Germinal center (tissue), 1 donor: Measurements from ENCODE around the gene PNMT.
"Not testable (repeated sequence)": the region's sequence is repeated elsewhere in the genome, so short reads cannot be mapped to it uniquely, and the experiment has no call there.

Source experiments
- DNase-seq: peaks from one replicate; pipeline ENCODE4 v3.0.0; 2012; ENCODE audit warnings: mixed read lengths, low spot score

The PNMT gene

DNA sequence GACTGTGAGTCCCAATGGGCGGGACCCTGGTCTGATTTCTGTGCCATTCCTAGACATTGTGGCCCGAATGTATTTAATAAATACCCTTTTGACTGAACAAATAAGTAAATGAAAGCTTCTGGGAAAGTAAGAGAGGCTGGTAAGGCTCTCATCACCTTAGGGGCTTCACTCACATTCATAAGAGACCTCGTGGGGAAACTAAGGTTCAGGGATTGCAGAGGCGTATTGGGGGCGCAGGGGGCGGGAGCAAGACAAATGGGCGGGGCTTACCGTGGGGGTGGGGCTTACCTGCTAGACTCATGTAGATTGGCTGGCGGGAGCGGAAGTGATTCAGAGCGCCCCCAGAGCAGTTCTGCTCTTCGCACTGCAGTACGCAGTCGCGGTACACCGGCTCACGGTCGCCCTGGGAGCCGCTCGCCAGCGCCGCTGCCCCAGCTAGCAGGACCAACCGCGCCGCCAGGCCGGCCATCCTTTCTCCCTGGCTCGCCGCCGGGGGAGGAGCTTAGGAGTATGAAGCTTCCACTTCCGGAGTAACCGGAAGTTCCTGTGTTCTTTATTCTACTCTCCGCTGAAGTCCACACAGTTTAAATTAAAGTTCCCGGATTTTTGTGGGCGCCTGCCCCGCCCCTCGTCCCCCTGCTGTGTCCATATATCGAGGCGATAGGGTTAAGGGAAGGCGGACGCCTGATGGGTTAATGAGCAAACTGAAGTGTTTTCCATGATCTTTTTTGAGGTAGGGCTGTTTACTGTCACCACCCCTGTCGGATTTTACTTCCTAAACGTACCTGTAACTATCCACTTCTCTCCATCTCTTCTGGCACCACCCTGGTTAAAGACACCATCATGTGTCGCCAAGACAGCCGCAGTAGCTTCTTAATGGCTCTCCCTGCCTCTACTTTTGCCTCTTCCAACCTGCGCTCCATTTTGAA is 19.6 kb downstream of the PNMT start, which contains the start of gene PGAP3:
Gene PGAP3 (minus strand): TSS at position 512 of the 929 bp plus-strand sequence. CDS start 43 bp downstream, at position 469.
- DNase-seq: peak; percentile 95

DNA sequence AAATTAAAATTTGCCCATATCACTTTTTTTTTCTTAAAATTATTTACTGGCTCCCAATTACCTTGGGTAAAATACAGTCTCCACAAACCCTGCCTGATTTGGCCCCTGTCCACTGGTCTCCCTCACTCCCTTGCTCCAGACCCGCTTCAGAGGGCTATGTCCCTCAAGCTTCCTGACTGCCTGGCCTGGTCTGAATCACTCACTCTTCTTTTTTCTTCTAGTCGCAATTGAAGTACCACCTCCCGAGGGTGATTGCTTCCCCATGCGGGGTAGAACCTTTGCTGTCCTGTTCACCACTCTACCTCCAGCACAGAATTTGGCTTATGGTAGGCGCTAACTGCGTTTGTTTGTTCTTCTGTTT is 20.2 kb downstream of the PNMT start:
- no peak for DNase-seq

DNA sequence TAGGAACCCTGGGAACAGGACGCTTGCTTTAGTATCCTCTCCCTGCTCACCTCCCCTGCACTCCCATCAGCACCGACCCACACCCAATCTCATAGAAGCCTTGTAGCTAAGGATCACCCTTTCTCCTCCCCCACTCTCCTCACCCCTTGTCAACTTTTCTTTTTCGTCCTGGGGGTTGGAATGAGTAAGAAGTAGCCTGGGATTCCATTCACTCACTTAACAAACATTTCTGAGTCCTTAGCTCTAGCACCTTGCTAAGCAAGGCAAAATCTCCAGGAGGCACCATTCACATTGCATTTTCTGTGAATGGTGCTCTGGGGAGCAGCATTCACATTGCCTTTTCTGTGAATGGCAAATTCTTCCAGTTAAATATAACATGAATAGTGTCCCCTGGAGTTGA is 20.7 kb downstream of the PNMT start:
- no peak for DNase-seq

DNA sequence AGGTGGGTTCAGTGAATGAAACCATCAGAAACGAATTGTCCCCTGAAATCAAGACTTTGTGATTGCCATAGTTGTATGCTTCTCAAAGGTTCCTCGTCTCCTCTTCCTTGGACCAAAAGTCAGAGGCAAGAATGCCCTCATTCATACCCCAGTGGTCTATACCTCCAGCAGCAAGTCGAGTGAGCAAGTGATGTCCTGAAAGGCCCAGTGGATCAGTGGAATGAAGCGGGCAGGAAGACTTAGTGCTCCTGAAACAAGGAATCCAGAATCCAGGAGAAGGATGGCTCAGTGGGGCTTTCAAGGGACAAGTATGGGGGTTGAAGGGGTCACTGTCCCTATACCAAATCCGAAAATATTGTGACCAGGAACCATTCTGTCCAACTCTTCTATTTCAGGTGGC is 26.3 kb downstream of the PNMT start:
- no peak for DNase-seq

DNA sequence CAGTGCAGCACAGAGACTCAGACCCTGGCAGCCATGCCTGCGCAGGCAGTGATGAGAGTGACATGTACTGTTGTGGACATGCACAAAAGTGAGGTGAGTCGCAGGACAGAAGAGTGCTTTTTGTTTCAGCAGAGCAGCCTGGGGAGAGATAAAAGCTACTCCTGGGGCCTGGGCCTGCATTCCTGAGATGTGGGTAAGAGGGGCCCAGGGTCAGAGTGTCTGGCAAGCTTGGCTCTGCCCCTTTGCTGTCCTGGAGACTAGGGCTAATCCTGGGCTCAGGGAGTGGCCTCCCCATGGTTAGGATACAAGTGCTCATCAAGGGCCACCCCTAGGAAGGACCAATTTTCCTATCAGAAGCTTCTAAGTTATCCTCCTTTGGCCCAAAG is 26.8 kb downstream of the PNMT start:
- no peak for DNase-seq

DNA sequence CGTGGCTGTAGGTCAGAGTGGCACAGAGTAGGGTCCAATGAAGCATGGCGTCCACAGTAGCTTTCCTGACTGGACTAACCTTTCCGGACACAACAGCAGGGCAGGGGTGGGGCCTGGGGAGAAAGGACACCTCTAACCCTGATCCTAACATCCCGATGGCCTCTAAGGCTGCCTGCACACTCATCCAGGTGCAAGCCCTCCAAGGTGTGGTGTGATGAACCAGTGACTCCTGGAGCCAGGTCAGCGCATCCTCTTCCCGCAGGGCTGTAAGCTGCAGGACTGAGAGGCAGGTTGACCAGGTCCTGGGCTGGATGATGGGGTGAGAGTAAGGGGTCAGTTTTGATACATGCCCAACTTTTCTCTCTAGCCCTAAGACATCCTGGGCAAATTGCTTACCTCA is 28.5 kb downstream of the PNMT start:
- no peak for DNase-seq

DNA sequence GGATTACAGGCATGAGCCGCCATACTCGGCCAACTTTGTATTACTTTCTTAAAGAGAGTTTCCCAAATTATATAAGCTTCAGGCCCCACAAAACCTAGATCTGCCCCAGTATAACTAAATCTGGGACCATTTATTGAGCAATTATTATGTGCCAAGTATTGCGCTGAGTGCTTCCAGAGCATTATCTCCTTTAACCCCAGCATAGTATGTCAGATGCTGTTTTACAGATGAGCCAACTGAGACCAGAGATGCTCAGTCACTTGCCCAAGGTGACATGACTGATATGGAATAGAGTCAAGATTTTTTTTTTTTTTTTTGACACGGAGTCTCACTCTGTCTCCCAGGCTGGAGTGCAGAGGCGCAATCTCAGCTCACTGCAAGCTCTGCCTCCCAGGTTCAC is 29.7 kb downstream of the PNMT start:
- no peak for DNase-seq

DNA sequence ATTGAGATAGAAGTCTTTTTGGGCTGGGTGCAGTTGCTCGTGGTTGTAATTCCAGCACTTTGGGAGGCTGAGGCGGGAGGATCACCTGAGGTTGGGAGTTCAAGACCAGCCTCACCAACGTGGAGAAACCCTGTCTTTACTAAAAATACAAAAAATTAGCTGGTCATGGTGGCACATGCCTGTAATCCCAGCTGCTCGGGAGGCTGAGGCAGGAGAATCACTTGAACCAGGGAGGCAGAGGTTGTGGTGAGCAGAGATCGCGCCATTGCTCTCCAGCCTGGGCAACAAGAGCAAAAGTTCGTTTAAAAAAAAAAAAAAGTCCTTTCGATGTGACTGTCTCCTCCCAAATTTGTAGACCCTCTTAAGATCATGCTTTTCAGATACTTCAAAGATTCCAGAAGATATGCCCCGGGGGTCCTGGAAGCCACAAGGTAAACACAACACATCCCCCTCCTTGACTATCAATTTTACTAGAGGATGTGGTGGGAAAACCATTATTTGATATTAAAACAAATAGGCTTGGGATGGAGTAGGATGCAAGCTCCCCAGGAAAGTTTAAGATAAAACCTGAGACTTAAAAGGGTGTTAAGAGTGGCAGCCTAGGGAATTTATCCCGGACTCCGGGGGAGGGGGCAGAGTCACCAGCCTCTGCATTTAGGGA is 31.0 kb downstream of the PNMT start:
- DNase-seq: not testable (repeated sequence)

DNA sequence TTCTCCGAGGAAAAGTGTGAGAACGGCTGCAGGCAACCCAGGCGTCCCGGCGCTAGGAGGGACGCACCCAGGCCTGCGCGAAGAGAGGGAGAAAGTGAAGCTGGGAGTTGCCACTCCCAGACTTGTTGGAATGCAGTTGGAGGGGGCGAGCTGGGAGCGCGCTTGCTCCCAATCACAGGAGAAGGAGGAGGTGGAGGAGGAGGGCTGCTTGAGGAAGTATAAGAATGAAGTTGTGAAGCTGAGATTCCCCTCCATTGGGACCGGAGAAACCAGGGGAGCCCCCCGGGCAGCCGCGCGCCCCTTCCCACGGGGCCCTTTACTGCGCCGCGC is 31.5 kb downstream of the PNMT start, which contains the start of gene ERBB2:
Gene ERBB2 (plus strand): TSS at position 247 of the 330 bp plus-strand sequence. CDS start 175 bp downstream, outside the sequence.
- DNase-seq: no peak

DNA sequence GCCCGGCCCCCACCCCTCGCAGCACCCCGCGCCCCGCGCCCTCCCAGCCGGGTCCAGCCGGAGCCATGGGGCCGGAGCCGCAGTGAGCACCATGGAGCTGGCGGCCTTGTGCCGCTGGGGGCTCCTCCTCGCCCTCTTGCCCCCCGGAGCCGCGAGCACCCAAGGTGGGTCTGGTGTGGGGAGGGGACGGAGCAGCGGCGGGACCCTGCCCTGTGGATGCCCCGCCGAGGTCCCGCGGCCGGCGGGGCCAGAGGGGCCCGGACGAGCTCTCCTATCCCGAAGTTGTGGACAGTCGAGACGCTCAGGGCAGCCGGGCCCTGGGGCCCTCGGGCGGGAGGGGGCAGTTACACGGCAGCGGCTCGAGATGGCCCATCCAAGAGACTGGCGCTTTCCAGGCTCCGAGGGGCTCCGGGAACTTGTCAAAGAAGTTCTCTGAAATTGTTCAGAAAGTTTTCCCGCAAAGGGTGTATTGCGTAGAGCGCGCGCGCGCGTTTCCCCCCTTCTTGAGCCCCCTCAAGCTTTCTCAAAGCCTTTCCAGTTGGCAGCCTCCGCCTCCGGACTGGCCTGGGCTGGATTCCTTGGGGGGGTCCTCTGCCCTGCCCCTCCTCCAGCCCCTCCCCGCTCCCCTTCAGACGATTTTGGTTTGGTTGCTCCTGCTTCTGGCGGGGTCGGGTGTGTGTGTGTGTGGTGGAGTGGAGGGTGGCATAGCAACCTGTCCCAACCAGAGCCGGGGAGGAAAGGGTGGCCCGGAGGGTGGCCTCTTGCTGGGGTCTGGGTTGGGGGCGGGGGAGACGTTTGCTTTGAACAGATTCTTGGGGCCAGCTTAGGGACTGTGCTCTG is 32.1 kb downstream of the PNMT start:
- no peak for DNase-seq

DNA sequence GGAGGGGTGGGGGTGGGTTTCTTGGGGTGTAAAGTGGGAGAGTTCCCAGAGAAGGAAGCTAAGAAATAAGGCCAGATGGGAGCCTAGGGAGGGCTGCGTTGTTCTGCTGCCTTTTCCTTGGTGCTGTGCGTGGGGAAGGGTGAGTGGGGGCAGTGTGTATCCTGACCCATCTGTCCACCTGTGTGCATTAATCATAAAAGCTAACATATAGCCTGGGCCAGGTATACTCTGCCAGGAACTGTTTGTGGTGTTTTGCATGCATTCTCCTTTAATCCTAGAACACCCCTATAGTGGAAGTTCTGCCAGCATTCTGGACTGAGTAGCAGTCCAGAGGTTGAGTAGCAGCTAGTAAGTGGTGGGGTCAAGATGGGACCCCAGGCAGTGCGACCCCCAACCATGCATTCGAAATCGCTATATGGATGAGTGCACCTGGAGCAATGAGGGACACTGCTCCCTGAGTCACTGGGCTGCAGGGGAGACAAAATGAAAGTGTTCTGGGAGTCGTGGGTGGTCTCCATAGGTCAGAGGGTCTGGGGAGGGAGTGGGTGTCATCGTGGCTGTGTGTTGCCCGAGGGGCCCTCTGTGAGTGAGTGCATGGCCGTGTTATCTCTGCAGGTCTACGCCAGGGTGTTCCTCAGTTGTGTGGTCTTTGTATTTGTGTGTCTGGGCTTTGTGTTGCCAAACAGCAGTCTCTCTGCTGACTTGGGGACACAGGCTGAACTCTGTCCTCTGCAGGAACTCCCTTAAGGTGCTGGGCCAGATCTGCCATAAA is 32.9 kb downstream of the PNMT start:
- DNase-seq: no peak

DNA sequence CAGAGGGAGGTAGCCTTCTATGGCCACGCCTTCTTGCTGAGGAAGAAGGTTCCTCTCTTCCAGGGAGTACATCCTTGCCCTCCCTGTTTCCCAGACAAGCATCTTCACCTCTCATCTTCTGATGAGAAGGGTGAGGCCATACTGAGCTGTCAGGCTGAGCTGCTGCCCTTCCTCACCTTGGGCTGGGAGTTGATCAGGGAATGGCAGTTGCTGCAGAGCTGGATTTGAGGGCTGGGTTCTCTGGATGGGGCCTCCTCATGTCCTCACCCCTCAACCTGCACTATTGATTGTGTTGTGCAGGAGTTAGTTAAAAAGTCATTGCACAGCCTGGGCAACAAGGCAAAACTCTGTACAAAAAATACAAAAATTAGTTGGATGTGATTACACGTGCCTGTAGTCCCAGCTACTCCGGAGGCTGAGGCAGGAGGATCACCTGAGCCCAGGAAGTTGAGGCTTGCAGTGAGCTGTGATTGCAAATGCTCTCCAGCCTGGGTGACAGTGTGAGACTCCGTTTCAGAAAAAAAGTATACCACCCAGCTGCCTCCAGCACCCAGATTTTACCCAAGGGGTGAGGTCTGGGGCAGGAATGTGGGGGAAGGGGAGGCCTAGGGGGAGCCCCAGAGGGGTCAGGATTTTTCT is 33.6 kb downstream of the PNMT start:
- DNase-seq: no peak

DNA sequence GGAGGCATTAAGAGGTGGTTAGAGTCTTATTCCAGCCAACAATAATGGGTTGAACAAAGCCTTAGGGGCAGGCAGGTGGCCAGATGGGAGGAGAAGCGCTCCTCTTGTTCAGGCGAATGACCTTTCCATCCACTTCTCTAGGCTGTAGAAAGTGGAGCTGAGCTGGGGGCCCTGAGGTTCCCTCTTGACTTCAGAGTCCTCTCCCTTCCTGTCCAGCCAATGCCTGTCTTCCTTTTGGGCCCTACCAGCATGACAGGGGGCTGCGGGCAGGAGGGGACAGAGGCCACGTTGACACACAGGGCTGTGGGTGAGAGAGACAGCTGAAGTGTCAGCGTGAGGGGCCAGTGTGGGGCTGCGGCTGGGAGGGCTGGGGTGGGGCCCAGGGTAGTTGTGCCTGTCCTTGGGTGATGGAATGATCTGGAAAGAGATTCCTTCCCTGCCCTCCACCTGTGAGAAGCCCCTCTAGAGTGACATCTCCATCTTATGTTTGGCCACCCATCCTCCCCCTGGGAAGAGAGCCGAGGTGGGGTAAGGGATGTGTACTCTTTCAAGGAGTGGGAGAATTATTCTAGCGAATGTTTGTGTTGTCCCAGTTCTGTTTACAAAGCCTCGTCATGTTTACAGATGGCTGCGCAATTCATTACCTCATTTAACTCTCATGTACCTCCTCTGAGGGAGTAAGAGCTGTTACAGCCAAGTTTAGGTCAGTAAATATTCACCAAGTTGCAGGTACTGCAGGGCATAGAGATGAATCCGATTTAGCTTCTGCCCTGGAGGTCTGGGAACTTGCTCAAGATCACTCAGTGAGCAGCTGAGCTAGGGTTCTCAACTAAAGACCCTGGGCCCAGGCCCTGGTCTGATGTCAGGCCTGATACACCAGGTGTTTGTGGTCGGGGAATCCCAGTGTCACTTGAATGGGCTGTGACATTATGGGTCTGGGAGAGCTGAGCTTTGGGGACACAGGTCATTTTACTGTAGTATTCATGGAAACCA is 34.9 kb downstream of the PNMT start:
- DNase-seq: no peak

DNA sequence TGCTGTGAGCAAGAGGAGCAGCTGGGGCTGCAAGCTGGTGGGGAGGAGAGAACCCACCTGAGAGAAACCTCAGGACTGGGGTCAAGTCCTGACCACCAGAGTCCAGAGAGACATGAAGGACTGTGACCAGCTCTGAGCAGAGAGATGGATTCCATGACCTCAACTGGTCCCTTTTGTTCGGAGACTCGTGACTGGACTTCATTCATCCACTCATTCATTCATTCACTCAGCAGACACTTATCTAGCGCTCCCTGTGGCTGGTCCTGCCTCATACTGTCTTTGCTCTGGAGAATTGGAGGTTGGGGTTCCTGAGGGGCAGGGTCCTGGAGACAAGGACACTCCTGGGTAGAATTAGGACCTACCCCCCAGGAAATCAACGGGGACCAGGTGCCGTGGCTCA is 35.7 kb downstream of the PNMT start:
- no peak for DNase-seq

DNA sequence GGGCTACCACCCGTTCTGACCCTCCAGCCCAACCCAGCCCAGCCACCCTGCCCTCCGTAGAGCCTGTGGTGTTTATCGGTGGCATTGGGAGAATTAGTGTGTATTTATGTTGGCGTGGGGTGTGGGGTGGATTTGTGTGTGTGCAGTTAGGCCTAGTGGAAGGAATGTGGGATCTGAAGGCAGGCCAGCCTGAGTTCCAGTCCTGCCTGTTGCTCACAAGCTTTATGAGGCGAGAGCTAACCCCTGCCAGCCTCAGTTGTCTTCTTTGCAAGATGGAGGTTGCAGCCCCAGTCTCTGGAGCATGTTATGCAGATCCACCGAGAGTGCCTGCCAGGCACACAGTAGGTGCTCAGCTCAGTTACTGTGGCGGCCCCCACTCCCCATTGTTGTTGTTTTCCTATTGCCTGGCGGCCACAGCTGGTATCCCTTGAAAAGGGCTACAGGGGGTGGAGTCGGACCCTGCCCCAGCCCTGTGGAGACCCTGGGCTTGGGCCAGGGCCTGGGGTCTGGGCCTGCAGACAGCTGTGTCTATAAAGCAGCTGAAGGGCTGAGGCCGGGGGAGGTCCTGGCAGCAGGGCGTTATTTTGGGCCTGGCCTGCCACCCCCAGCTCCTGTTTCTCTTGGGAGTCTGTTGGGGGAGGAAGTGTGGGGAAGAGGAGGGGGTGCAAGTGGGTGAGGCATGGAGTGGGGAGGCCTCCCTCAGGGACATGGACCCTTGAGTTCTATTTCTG is 36.7 kb downstream of the PNMT start:
- DNase-seq: no peak

DNA sequence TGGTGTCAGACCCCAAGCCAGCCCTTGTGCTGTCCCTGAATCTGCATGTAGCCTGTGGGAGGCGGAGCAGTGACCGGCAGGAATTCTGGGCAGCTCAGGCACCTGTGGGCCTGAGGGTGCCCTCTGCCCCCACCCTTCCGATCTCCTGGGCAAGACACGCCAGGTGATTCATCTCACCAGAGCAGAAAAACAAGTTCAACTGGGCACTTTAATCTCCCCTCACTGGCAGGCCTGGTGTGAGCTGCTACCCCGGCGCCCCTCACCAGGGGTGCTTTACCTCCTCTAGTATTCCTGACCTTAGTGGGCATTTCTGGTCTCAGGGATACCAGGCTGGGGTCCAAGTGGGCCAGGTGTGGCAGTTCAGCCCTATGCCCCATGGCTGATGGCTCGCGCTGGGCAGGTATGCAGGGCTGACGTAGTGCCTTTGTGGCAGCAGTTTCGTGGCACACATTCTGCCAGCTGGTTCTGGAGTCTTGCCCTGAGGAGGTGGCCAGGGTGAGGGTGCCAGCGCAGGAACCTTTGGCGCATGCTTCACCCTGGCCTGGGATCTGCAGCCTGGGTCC is 37.6 kb downstream of the PNMT start:
- no peak for DNase-seq

DNA sequence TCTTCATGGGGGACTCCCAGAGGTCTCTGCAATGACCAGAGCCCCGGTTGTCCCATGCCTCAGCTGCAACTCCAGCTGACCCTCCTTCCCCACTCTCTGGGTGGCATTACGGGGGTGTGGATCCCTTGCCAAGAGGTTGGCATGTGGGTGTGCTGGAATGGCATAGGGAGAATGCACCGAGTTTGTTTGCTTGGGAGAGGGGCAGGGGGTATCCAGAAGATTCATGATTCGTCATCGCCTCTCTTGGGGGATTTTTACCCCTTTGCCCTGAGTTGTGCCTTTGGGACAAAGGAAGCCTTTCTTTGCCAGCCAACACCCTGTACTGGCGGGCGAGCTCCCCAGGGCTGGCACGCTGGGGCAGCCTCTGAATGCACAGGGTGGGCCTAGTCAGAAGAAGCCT is 38.1 kb downstream of the PNMT start:
- no peak for DNase-seq

DNA sequence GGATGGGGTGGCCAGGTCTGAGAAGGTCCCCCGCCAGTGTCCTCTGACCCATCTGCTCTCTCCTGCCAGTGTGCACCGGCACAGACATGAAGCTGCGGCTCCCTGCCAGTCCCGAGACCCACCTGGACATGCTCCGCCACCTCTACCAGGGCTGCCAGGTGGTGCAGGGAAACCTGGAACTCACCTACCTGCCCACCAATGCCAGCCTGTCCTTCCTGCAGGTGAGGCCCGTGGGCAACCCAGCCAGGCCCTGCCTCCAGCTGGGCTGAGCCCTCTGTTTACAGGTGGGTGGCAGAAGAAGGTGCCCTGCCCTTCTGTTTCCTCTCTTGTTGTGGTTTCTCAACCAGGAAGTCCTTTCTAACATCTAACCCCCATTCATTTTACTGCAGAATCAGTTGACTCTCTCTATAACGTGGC is 38.7 kb downstream of the PNMT start:
- no peak for DNase-seq
